SK-N-MC (cell line): ENCODE results near the gene SERINC2.
"Not testable (repeated sequence)": the region's sequence is repeated elsewhere in the genome, so short reads cannot be mapped to it uniquely, and the experiment has no call there.

Experiments used
- DNase-seq: peaks from one replicate; pipeline ENCODE4 v3.0.0-alpha.2; 2011; ENCODE audit warnings: low read depth, low spot score
- H3K27ac ChIP-seq: fragments of 200-600 bp; sonication (generic); 2 replicates; pipeline ENCODE4 v1.5.1; 2016; ENCODE audit warnings: mixed run types
- H3K36me3 ChIP-seq: fragments of 200-600 bp; sonication (generic); 2 replicates; pipeline ENCODE4 v1.6.1; 2017; ENCODE audit warnings: antibody characterized with exemption, low read length, mixed read lengths; ENCODE audit not compliant: insufficient read depth
- H3K4me3 ChIP-seq: fragments of 200-600 bp; sonication (generic); 2 replicates; pipeline ENCODE4 v1.5.1; 2016
- H3K9ac ChIP-seq: fragments of 200-600 bp; sonication (generic); 2 replicates; pipeline ENCODE4 v1.8.0; 2017; ENCODE audit warnings: mixed run types, mixed read lengths; ENCODE audit not compliant: insufficient read length
- H3K9me3 ChIP-seq: fragments of 200-600 bp; sonication (generic); 2 replicates; pipeline ENCODE4 v1.6.1; 2017; ENCODE audit warnings: low read depth, mild to moderate bottlenecking, antibody characterized with exemption, low read length, moderate library complexity, mixed read lengths
- EZH2 ChIP-seq: fragments of 200-600 bp; sonication (generic); IDR thresholded peaks from one replicate; pipeline ENCODE4 v1.6.1; 2017; ENCODE audit warnings: antibody characterized with exemption
- FOXP2 ChIP-seq: optimal IDR thresholded peaks from 2 replicates; pipeline ENCODE3; 2011; ENCODE audit warnings: mild to moderate bottlenecking, moderate library complexity; ENCODE audit not compliant: insufficient read depth; ENCODE audit errors: extremely low read length, control extremely low read depth
- POLR2AphosphoS5 ChIP-seq: IDR thresholded peaks from 2 replicates; pipeline ENCODE4 v1.6.1; 2012; ENCODE audit warnings: mild to moderate bottlenecking, low read depth, low read length, borderline replicate concordance

SERINC2 gene

GRCh38 chr1:31425301-31426081 is 12.5 kb downstream of the SERINC2 start:
- H3K9ac ChIP-seq, result no peak overlapping the region
- no peaks in the 10 kb centered on the region for H3K9me3 ChIP-seq
- no peak overlapping the region for H3K4me3 ChIP-seq
- H3K27ac ChIP-seq, result no peak overlapping the region
- H3K36me3 ChIP-seq, result no peaks in the 10 kb centered on the region
- TF ChIP-seq POLR2AphosphoS5, result no peak
- no peak for TF ChIP-seq EZH2
- TF ChIP-seq FOXP2, result no peak
- no peak for DNase-seq

- no peaks in the 10 kb centered on the region for H3K9me3 ChIP-seq
- no peak overlapping the region for H3K4me3 ChIP-seq
- no peak for DNase-seq
- TF ChIP-seq EZH2 (no peak), FOXP2 (no peak), POLR2AphosphoS5 (no peak)
- H3K9ac ChIP-seq, result no peak overlapping the region
- H3K27ac ChIP-seq, result no peak overlapping the region
- no peaks in the 10 kb centered on the region for H3K36me3 ChIP-seq
Measured at GRCh38 chr1:31426249-31426922, 13.4 kb downstream of the SERINC2 start.

- TF ChIP-seq EZH2 (no peak), POLR2AphosphoS5 (no peak)
- no peak overlapping the region for H3K4me3 ChIP-seq
- no peaks in the 10 kb centered on the region for H3K36me3 ChIP-seq
- H3K27ac ChIP-seq, result no peak overlapping the region
- H3K9ac ChIP-seq, result no peak overlapping the region
- H3K9me3 ChIP-seq, result no peaks in the 10 kb centered on the region
- DNase-seq, result no peak
Measured at GRCh38 chr1:31427322-31427721, 14.3 kb downstream of the SERINC2 start.

- no peaks in the 10 kb centered on the region for H3K9me3 ChIP-seq
- no peak overlapping the region for H3K9ac ChIP-seq
- no peak overlapping the region for H3K27ac ChIP-seq
- no peak overlapping the region for H3K4me3 ChIP-seq
- TF ChIP-seq FOXP2 (no peak), POLR2AphosphoS5 (no peak), EZH2 (no peak)
- H3K36me3 ChIP-seq, result no peaks in the 10 kb centered on the region
- no peak for DNase-seq
Measured at GRCh38 chr1:31428436-31429221, 15.6 kb downstream of the SERINC2 start.

GRCh38 chr1:31429583-31429982 is 16.6 kb downstream of the SERINC2 start:
- no peak overlapping the region for H3K4me3 ChIP-seq
- TF ChIP-seq EZH2 (no peak), POLR2AphosphoS5 (no peak), FOXP2 (no peak)
- no peaks in the 10 kb centered on the region for H3K36me3 ChIP-seq
- DNase-seq, result no peak
- H3K9me3 ChIP-seq, result no peaks in the 10 kb centered on the region
- H3K9ac ChIP-seq, result no peak overlapping the region
- no peak overlapping the region for H3K27ac ChIP-seq

- DNase-seq, H3K36me3 ChIP-seq, H3K4me3 ChIP-seq, H3K9me3 ChIP-seq, H3K9ac ChIP-seq, H3K27ac ChIP-seq: not testable (repeated sequence)
Measured at GRCh38 chr1:31431351-31432257, 18.6 kb downstream of the SERINC2 start.

GRCh38 chr1:31432592-31433395 is 19.8 kb downstream of the SERINC2 start:
- no peak overlapping the region for H3K27ac ChIP-seq
- H3K9ac ChIP-seq, result no peak overlapping the region
- DNase-seq, result no peak
- H3K4me3 ChIP-seq, result no peak overlapping the region
- no peaks in the 10 kb centered on the region for H3K9me3 ChIP-seq
- H3K36me3 ChIP-seq, result no peaks in the 10 kb centered on the region
- no peak for TF ChIP-seq POLR2AphosphoS5
- no peak for TF ChIP-seq EZH2
- no peak for TF ChIP-seq FOXP2
